Immature natural killer cell (primary cell): Measurements from ENCODE around the gene PLBD2. TPM values are rescaled to one million over a fixed set of nuclear protein-coding genes. Genes with fewer than 3 reads are reported as not detected.

Experiments used
- DNase-seq, 3 donors: peaks; one replicate each; pipeline ENCODE4 v3.0.0; 2022; ENCODE audit warnings: mixed read lengths in 1 of 3
- H3K27ac Mint-ChIP-seq, 6 donors: one replicate each; pipeline ENCODE4 v1.8.0; 2020; ENCODE audit warnings: mixed read lengths in 6 of 6, mild to moderate bottlenecking in 5 of 6, inconsistent platforms in 4 of 6, moderate library complexity in 3 of 6
- H3K27me3 Mint-ChIP-seq, 3 donors: one replicate each; pipeline ENCODE4 v1.8.0; 2020 to 2021; ENCODE audit warnings: low read depth in 3 of 3, mild to moderate bottlenecking in 3 of 3, mixed read lengths in 3 of 3, moderate library complexity in 3 of 3, inconsistent platforms in 1 of 3
- H3K36me3 Mint-ChIP-seq, 3 donors: one replicate each; pipeline ENCODE4 v1.8.0; 2020; ENCODE audit warnings: mixed read lengths in 3 of 3, inconsistent platforms in 2 of 3, mild to moderate bottlenecking in 2 of 3
- H3K4me1 Mint-ChIP-seq, 2 donors: one replicate each; pipeline ENCODE4 v1.8.0; 2020; ENCODE audit warnings: inconsistent platforms in 2 of 2, mild to moderate bottlenecking in 2 of 2, mixed read lengths in 2 of 2, moderate library complexity in 1 of 2
- H3K4me3 Mint-ChIP-seq, 5 donors: one replicate each; pipeline ENCODE4 v1.8.0; 2020; ENCODE audit warnings: mild to moderate bottlenecking in 5 of 5, mixed read lengths in 5 of 5, inconsistent platforms in 3 of 5, moderate library complexity in 3 of 5
- H3K9me3 Mint-ChIP-seq, 6 donors: one replicate each; pipeline ENCODE4 v1.8.0; 2020; ENCODE audit warnings: mild to moderate bottlenecking in 6 of 6, mixed read lengths in 6 of 6, inconsistent platforms in 4 of 6, moderate library complexity in 3 of 6
- polyA plus RNA-seq, 3 donors: library from polyadenylated mRNA; unstranded; fragments of 300-500 nt; fragmentation: Illumina TruSeq; gene quantifications; one replicate each; pipeline ENCODE4 v1.2.3, GENCODE V29; 2021

PLBD2 gene
- polyA plus RNA-seq, 3 donors from 2014 or later, result 4.8 to 10.1 (median 5.5) TPM

DNA sequence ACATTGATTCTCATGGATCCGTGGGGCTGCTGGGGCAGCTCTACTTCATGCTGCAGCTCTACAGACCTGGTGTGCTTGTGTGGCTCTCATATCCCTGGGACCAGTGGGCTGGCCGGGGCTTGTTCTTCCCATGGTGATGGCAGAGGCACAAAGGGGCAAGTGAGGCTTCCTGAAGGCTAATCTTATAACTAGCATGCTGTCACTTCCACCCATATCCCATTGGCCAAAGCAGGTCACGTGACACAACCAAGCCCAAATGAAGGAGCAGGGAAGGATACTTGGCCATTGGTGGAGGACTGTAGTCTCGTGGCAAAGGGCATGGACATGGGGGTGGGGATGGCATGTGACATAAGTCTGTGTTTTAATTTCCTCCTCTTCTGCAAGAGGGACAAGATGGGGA, 9.9 kb downstream of the PLBD2 start:
- Mint-ChIP-seq H3K4me3 (no peak overlapping the region), H3K4me1 (peaks cover 0 to 2% of the 10 kb centered on the region in 2 donors), H3K27me3 (peaks cover 0 to 2% (median 0%) of the 10 kb centered on the region in 3 donors), H3K36me3 (peaks cover 0 to 12% (median 10%) of the 10 kb centered on the region in 3 donors), H3K9me3 (no peaks in the 10 kb centered on the region), H3K27ac (no peak overlapping the region)
- no peak for DNase-seq

DNA sequence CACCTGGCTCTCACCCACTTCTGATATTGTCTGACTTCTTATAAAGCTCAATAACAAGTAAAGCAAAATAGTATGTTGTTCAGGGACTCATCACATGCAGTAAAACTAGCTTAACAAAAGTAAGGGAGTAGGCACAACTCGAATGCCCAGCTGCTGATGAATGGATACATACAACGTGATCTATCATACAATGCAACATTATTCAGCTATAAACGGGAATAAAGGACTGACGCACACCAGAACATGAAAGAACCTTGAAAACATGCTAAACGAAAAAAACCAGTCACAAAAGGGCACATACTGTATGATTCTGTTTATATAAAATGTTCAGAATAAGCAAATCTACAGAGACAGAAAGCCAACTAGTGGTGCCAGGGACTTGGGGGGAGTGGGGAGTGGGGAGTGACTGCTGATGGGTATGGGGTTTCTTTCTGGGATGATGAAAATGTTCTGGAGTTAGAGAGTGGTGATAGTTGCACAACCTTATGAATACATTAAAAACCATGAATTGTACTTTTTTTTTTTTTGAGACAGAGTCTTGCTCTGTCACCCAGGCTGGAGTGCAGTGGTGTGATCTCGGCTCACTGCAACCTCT, 11.1 kb downstream of the PLBD2 start:
- Mint-ChIP-seq H3K27me3 (peaks cover 0 to 2% (median 0%) of the 10 kb centered on the region in 3 donors), H3K4me1 (peaks cover 0 to 2% of the 10 kb centered on the region in 2 donors), H3K36me3 (peaks cover 0 to 16% (median 14%) of the 10 kb centered on the region in 3 donors), H3K27ac (no peak overlapping the region), H3K9me3 (no peaks in the 10 kb centered on the region), H3K4me3 (no peak overlapping the region)
- no peak for DNase-seq

DNA sequence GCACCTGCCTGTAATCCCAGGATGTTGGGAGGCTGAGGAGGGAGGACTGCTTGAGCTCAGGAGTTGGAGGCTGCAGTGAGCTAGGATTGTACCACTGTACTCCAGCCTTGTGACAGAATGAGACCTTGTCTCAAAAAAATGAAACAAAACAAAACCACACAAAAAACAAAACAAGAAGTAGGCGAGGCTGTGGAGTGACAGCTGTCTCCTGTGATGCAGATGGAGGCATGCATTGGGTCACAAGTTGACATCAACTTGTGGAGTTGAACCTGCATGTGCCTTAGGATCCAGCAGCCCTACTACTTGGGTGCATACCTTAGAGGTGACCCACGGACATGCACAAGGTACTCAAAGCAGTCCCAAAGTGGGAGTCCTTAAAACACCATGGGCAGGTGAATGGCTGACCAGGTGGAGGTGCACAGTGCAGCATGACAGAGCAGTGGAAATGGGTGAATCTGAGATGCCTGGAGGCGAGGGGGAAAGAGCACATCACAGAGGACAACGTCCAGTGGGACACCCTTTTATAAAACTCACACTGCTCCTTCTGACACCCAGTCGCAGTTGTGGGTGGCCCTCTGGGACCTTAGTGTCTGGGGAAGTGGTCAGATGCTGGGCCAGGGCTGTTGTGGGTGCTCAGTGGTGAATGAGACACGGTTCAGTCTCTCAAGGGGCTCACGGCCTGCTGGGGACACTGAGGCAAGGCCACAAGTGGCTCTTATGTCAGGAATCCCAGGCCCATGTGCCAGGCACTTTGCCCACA, 12.7 kb downstream of the PLBD2 start:
- H3K36me3 Mint-ChIP-seq, result peaks cover 0 to 19% (median 13%) of the 10 kb centered on the region in 3 donors
- no peak for DNase-seq
- peaks cover 0 to 2% (median 0%) of the 10 kb centered on the region in 3 donors for H3K27me3 Mint-ChIP-seq
- H3K9me3 Mint-ChIP-seq, result no peaks in the 10 kb centered on the region
- no peak overlapping the region for H3K27ac Mint-ChIP-seq
- peaks cover 0 to 2% of the 10 kb centered on the region in 2 donors for H3K4me1 Mint-ChIP-seq
- H3K4me3 Mint-ChIP-seq, result no peak overlapping the region

DNA sequence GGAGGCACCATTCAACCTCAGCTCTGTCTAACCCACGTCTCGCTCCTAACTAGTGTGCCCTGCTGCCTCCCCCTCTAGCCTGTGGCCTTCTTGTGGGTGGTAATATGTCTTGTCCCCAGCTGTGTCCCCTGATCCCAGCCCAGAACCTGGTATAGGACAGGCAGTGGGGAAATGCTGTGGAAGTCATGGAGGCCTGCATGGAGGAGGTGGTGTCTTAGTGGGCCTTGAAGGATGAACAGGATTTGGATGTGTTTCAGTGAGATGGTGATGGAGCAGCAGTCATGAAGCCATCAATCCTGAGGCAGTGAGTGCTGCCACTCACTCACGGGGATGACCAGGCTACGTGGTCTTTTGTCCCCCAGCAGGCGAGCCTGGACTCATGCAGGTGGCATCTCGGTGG, 13.4 kb downstream of the PLBD2 start:
- peaks cover 0 to 16% (median 13%) of the 10 kb centered on the region in 3 donors for H3K36me3 Mint-ChIP-seq
- H3K9me3 Mint-ChIP-seq, result no peaks in the 10 kb centered on the region
- H3K4me1 Mint-ChIP-seq, result peaks cover 0 to 2% of the 10 kb centered on the region in 2 donors
- no peak overlapping the region for H3K27ac Mint-ChIP-seq
- DNase-seq, result no peak
- no peaks in the 10 kb centered on the region for H3K27me3 Mint-ChIP-seq
- no peak overlapping the region for H3K4me3 Mint-ChIP-seq

DNA sequence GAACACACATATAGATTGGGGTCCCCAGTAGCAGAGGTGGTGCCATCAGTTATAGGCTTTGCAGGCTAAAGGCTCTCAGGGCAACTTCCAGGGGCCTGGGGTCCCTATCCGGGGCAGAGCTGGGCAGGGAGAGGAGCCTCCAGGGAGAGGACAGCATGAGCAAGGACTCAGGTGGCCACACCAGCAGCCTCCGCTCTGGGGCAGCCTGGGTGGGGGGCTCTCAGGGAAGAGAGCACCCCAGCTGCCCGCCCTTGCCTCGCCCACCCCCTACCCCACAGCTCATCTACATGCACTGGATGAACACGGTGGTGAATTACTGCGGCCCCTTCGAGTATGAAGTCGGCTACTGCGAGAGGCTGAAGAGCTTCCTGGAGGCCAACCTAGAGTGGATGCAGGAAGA, 14.0 kb downstream of the PLBD2 start:
- Mint-ChIP-seq H3K9me3 (no peaks in the 10 kb centered on the region), H3K27ac (no peak overlapping the region), H3K4me3 (no peak overlapping the region), H3K4me1 (peaks cover 0 to 2% of the 10 kb centered on the region in 2 donors), H3K36me3 (peaks cover 0 to 20% (median 16%) of the 10 kb centered on the region in 3 donors), H3K27me3 (no peaks in the 10 kb centered on the region)
- DNase-seq, result no peak

DNA sequence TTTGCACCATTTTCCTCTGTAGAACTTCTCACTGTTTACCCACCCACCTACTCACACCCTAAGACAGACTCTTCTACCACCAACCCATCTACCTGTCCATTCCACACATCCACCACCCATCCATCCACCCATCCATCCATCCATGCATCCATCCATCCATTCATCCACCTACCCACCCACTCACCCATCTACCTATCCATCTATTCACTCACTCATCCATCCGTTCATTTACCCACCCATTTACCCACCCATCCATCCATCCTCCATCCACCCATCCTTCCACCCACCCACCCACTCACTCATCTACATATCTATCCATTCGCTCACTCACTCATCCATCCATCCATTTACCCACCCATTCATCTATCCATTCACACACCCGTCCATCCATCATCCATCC, 15.1 kb downstream of the PLBD2 start:
- Mint-ChIP-seq H3K27ac (no peak overlapping the region), H3K9me3 (no peaks in the 10 kb centered on the region), H3K36me3 (peaks cover 0 to 23% (median 16%) of the 10 kb centered on the region in 3 donors), H3K4me3 (no peak overlapping the region), H3K27me3 (no peaks in the 10 kb centered on the region), H3K4me1 (peaks cover 0 to under 1% of the 10 kb centered on the region in 2 donors)
- DNase-seq, result no peak

DNA sequence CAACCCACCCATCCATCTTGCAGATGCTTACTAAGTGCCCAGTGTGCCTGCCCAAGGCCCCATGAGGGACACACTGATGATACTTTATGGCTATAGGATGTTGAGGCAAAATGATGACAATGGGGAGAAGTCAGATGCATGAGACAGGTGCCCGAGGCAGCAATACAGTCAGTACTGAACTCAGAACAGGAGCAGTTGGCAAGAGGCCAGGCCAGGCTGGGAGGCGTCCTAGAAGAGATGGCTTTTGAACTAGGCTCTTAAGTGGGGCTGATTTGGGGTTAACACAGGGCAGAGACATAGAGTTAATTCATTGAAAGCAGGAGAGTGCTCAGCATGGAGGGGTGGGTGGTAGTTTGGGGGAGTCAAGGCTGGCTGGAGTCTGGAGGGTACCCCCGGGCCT, 15.6 kb downstream of the PLBD2 start:
- Mint-ChIP-seq H3K36me3 (peaks cover 0 to 23% (median 16%) of the 10 kb centered on the region in 3 donors), H3K9me3 (no peaks in the 10 kb centered on the region), H3K27me3 (no peaks in the 10 kb centered on the region), H3K4me1 (no peaks in the 10 kb centered on the region), H3K4me3 (no peak overlapping the region), H3K27ac (no peak overlapping the region)
- no peak for DNase-seq

DNA sequence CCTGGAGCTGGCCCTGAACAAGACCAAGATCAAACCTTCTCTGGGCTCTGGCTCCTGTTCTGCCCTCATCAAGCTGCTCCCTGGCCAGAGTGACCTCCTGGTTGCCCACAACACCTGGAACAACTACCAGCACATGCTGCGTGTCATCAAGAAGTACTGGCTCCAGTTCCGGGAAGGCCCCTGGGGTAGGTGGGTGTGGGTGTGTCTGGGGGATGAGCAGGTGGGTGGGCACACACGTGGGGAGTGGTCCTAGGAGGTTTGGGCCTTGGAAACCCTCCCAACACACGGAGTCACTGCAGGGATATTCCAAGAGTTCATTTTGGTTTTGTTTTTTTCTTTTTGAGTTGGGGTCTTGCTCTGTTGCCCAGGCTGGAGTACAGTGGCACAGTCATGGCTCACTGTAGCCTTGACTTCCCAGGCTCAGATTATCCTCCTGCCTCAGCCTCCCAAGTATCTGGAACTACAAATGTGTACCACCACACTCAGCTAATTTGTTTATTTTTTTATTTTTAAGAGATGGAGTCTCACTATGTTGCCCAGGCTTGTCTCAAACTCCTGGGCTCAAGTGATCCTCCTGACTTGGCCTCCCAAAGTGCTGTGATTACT, 16.5 kb downstream of the PLBD2 start:
- Mint-ChIP-seq H3K27me3 (no peaks in the 10 kb centered on the region), H3K4me1 (no peaks in the 10 kb centered on the region), H3K27ac (no peak overlapping the region), H3K4me3 (no peak overlapping the region), H3K36me3 (peaks cover 0 to 23% (median 16%) of the 10 kb centered on the region in 3 donors), H3K9me3 (no peaks in the 10 kb centered on the region)
- DNase-seq, result no peak

DNA sequence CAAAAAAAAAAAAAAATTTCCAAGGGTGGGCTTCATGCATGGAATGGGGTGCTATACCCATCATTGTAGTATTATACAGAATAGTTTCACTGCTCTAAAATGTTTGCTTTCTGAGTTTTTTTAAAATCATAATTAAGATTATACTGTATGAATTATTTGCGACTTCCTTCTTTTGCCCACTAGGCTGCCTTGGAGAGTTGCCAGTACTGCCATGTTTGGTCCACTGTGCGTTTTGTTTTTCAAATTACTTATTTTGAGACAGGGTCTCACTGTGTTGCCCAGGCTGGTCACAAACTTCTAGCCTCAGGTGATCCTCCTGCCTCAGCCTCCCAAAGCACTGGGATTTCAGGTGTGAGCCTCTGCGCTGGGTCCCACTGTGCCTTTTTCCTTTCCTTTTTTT, 19.9 kb downstream of the PLBD2 start:
- H3K9me3 Mint-ChIP-seq, result no peaks in the 10 kb centered on the region
- H3K36me3 Mint-ChIP-seq, result peaks cover 3 to 20% (median 13%) of the 10 kb centered on the region in 3 donors
- H3K27ac Mint-ChIP-seq, result no peak overlapping the region
- H3K4me1 Mint-ChIP-seq, result no peaks in the 10 kb centered on the region
- no peak overlapping the region for H3K4me3 Mint-ChIP-seq
- no peak for DNase-seq
- H3K27me3 Mint-ChIP-seq, result no peaks in the 10 kb centered on the region

DNA sequence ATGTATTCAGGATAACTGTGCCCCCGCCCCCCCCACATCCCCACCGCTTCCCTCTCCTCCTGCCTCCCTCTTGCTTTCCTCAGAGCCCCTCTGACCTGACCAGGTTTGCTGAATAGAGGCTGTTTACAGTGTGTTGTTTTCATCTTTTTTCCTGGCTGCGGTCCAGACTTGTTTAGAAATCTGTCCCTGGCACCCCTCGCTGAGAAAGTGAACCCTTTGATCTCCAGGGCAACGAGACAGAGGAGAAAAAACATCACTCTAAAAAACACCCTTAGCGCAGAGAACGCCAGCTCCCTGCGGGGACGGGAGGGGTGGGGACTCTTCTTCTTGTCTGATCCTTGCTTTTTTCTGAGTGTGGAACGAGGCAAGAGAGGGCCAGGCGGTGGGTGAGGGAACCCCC, 22.8 kb downstream of the PLBD2 start:
- H3K9me3 Mint-ChIP-seq, result no peaks in the 10 kb centered on the region
- H3K36me3 Mint-ChIP-seq, result peaks cover 3 to 9% (median 7%) of the 10 kb centered on the region in 3 donors
- peaks cover 0 to 1% (median 0%) of the 10 kb centered on the region in 3 donors for H3K27me3 Mint-ChIP-seq
- no peak overlapping the region for H3K4me3 Mint-ChIP-seq
- no peaks in the 10 kb centered on the region for H3K4me1 Mint-ChIP-seq
- DNase-seq, result no peak
- no peak overlapping the region for H3K27ac Mint-ChIP-seq

DNA sequence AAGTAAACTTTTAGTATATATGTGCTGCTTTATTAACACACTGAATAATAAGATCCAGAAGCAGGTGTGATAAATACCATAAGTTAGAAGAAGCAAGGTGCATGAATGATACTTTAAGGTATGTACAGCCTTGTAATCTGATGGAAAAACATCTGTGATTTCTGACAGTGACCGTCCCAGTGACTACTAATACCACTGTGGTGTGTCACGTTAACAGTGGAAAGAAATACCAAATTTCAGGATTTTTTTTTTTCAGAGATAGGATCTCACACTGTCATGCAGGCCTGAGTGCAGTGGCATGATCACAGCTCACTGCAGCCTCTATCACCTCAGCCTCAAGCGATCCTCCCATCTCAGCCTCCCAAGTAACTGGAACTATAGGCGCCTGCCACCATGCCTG, 23.8 kb downstream of the PLBD2 start:
- Mint-ChIP-seq H3K4me3 (no peak overlapping the region), H3K36me3 (peaks cover 3 to 10% (median 4%) of the 10 kb centered on the region in 3 donors), H3K27ac (no peak overlapping the region), H3K27me3 (peaks cover 0 to 1% (median under 1%) of the 10 kb centered on the region in 3 donors), H3K4me1 (no peaks in the 10 kb centered on the region), H3K9me3 (no peaks in the 10 kb centered on the region)
- no peak for DNase-seq

DNA sequence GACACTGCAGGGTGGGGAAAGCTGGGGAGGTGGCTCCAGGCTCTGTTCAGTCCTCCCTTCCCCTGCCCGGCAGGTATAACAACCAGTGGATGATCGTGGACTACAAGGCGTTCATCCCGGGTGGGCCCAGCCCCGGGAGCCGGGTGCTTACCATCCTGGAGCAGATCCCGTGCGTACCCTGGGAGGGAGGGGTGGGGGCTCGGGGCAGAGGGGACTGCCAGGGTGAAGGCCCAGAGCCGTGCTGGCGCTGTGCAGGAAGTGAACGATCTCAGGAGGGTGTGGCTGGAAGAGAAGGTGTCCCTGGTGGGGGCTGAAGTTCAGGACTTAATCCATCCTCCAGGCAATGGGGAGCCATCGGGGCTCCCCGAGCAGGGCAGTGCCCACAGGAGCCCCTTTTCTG, 26.4 kb downstream of the PLBD2 start:
- H3K27me3 Mint-ChIP-seq, result peaks cover 0 to 2% (median 1%) of the 10 kb centered on the region in 3 donors
- peaks cover 0 to 14% (median 3%) of the 10 kb centered on the region in 3 donors for H3K36me3 Mint-ChIP-seq

DNA sequence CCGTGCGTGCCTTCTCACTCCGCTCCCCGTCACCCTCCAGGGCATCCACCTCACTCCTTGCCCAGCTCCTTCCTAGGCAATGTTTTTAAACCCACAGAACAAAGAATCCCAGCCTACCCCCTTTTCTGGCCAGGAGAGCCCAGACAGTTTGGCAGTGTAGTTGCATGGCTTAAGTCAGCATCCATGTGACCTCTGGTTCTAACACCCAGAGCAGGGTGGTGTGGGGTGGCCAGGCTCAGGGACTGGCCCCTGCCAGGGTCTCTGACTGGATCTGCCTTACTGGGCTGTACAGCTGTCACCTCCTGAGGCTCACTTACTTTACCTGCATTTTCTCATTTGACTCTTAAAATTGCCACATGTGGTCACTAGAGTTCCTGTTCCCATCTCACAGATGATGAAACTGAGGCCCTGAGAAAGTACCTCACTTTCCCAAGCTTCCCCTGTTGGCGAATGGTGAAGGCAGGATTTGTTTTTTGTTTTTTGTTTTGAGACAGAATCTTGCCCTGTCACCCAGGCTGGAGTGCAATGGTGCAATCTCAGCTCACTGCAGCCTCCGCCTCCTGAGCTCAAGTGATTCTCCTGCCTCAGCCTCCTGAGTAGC, 27.0 kb downstream of the PLBD2 start:
- no peak for DNase-seq
- Mint-ChIP-seq H3K27ac (no peak overlapping the region), H3K9me3 (no peaks in the 10 kb centered on the region), H3K27me3 (peaks cover 0 to 2% (median 1%) of the 10 kb centered on the region in 3 donors), H3K4me3 (no peak overlapping the region), H3K4me1 (no peaks in the 10 kb centered on the region), H3K36me3 (peaks cover 0 to 14% (median 3%) of the 10 kb centered on the region in 3 donors)

More for the DNA sequence above, 26.4 kb downstream of the PLBD2 start:
- H3K4me3 Mint-ChIP-seq, result no peak overlapping the region
- H3K4me1 Mint-ChIP-seq, result no peaks in the 10 kb centered on the region
- no peaks in the 10 kb centered on the region for H3K9me3 Mint-ChIP-seq
- H3K27ac Mint-ChIP-seq, result no peak overlapping the region
- no peak for DNase-seq
